T-helper 1 cell (primary cell): ENCODE results near the gene PREX1.
"Not testable (repeated sequence)": the region's sequence is repeated elsewhere in the genome, so short reads cannot be mapped to it uniquely, and the experiment has no call there.

ENCODE experiments used
- DNase-seq, 5 donors: peaks; one replicate each; pipeline ENCODE4 v3.0.0-alpha.2; 2012 to 2020

The PREX1 gene

DNA sequence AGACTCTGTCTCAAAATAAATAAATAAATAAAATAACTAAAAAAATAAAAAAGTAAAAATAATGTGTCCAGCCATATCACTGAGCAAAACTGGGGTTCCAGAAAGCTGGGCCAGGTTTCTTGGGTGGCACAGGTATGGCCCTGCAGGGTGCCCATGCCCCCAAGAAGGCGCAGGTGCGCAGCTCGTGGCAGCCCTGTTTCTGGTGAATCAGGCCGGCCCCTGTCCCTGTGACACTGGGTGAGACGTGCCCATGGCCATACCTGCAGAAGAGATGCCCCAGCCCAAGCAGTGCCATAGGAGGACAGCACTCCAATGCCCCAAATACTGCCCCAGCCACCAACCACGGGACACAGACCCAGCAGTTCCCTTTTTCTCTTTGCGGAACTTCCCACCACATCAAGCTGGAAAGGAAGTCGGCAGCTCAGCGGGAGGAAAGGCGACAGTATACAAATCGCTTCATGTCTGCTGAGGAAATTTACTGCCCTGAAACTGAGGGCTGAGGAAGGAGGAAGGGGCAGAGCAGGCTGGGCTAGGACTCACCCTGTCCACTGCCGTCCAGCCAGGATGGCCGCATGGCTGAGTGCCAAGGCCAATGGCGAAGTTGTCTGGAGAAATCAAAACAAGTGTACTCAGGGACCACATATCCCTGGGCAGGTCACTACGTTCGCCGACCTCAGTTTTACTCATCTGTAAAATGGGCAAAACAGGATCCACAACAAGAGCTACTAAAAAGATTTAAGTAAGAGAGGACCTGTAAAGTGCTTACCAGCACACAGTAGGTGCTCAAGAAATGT lies 55.4 kb downstream of the PREX1 start:
- DNase-seq = no peak

DNA sequence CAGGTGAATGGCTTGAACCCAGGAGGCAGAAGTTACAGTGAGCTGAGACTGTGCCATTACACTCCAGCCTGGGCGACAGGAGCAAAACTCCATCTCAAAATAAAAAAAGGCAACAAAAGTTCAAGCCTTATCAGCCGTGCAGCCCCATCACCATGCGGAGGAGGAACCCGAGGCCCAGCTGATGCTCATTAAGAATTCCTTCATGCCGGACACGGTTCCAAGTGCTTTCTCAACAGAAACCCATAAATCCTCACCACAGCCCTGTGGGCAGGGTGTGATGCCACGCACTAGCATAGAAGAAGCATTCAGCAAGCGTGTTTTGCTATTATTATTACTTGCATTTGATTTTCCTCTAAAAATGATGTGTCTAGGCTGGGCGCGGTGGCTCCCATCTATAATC lies 56.3 kb downstream of the PREX1 start:
- no peak for DNase-seq

- no peak for DNase-seq
Observed at GRCh38 chr20:48770700-48771442, 56.9 kb downstream of the PREX1 start.

DNA sequence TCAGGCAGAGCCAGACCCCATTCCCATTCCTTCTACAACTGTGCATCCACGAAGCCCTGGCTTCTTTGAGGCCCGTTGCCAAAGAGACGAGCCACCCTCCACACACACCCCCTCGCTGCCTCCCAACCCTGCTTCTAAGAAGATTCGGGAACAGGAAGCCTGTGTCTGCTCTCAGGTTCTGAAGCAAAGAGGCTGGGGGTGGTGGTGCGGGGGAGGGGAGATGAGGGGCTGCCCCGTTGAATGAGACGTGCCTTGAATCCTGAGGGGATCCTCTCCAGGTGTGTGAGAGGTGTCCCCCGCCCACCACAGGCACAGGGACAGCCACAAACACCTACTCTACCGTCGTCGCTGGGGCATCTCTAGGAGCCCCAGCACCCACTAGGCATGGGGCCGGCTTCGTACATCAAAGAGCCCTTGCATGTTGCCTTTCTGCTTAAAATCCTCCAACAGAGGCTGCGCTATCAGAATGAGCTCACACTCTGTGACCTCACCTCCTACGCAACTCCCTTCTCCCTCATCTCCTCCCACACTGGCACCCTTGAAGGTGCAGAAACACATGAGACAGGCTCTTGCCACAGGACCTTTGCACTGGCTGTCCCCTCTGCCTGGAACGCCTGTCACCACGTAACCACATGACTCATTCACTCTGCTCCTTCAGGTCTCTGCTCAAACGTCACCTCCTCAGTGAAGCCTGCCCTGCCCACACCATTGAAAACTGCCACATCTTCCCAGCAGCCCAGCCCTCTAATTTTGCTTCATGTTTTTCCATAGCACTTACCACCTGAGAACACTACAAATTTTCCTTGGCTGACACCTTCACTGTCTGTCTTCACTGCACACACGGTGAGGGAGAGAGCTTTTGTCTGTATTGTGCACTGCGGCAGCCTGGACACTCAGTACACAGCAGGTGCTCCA lies 58.5 kb downstream of the PREX1 start:
- DNase-seq = peak; percentile 60 to 97 (median 75)

GRCh38 chr20:48766961-48767960 lies 60.5 kb downstream of the PREX1 start:
- DNase-seq = peak in 3 of 5 donors; percentile 19 to 51 (median 41)

DNA sequence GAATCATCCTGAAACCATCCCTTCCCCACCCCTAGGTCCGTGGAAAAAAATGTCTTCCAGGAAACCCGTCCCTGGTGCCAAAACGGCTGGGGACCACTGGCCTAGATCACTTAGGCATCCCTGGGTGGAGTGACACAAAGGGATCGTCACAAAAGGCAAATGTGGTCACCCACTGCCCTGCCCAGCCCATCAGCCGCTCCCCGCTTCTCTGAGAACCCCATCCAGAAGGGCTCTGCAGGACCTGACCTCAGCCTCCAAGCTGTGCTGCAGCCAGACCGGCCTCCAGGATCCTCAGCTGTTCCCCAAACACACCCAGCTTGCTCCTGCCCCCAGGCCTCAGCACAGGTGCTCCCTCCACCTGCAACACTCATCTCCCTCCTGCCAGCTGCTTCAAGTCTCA lies 61.6 kb downstream of the PREX1 start:
- DNase-seq = no peak

- DNase-seq = no peak
Observed at GRCh38 chr20:48765359-48765758, 62.4 kb downstream of the PREX1 start.

GRCh38 chr20:48763216-48763914 lies 64.4 kb downstream of the PREX1 start:
- DNase-seq = no peak

- DNase-seq = peak in 1 of 5 donors; percentile 52
Observed at GRCh38 chr20:48761874-48762273, 65.9 kb downstream of the PREX1 start.

DNA sequence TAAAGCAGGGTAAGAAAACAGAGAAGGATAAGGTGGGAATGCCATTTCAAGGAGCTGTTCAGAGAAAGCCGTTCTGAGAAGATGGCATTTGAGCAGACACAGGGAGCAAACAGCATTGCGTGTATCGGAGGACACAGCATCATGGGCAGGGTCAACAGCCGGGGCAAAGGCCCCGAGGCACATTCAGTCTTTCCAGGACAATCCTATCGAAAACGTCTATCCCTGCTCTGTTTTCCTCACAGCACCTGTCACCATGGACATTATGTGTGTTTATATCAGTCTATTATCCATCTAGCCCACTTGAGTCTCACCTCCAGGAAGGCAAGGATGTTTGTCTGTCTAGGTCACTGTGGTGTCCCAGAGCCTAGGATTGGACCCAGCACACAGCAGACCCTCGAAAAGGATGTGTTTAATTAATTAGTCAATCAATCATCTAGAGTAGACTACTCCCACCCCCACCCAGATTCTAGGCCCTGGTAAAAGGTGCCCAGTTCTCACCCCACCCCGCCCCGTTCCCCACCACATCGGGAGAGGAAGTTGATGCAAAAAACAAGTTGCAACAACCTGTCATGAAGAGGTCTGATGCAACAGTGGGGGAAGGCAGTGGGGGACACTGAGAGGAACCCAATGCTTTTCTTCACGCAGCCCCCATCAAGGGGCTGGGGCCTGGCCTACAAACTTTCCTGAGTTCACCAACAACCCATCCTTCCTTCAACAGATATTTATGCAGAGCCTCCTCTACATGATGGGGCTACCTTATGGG lies 66.6 kb downstream of the PREX1 start:
- DNase-seq = peak in 4 of 5 donors; percentile 26 to 91 (median 32)

DNA sequence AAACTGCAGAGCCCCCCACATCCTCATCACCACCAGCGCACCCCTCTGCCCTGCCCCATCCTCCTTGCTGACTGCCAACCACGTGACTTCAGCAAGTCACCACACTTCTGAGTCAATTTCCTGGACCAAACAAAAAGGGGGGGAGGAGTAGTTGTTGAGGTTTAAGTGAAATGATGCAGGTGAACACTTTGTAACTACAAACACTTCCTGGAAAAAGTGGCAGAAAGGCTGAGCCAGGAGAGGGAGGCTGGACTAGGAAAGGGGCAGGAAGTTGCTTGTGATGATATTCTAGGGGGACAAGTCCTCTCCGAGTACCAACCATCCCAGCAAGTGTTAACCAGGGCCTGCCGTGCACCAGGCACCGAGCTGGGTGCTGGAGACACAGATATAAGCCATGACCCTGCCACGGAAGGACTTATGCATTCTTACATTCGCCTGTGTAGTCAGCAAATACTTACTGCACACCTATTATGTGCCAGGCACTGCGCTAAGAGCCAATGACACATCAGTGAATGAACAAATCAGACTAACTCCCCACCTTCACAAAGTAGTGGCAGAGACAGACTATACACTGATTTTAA lies 67.3 kb downstream of the PREX1 start:
- peak; percentile 28 to 95 (median 60) for DNase-seq

DNA sequence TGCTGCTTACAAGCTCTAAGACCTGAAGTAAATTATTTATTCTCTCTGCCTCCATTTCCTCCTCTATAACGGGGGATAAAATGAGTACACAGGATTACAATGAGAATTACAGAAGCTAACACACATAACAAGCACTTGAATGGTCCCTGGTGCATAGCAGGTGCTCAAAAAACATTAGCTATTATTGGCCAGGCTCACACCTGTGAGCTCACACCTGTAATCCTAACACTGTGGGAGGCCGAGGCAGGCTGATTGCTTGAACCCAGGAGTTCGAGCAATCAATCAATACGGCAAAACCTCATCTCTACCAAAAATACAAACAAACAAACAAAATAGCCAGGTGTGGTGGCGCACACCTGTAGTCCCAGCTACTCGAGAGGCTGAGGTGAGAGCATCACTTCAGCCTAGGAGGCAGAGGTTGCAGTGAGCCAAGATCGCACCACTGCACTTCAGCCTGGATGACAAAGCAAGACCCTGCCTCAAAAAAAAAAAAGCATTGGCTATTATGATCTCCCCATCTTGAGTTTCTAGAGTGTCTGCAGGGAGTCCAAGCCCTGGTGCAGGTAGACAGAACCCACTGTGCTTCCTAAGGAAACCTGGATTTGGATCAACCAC lies 68.1 kb downstream of the PREX1 start:
- no peak for DNase-seq

GRCh38 chr20:48758206-48758820 lies 69.5 kb downstream of the PREX1 start:
- DNase-seq = no peak

- DNase-seq = not testable (repeated sequence)
Observed at GRCh38 chr20:48756774-48757173, 71.0 kb downstream of the PREX1 start.

- no peak for DNase-seq
Observed at GRCh38 chr20:48754292-48754691, 73.5 kb downstream of the PREX1 start.

DNA sequence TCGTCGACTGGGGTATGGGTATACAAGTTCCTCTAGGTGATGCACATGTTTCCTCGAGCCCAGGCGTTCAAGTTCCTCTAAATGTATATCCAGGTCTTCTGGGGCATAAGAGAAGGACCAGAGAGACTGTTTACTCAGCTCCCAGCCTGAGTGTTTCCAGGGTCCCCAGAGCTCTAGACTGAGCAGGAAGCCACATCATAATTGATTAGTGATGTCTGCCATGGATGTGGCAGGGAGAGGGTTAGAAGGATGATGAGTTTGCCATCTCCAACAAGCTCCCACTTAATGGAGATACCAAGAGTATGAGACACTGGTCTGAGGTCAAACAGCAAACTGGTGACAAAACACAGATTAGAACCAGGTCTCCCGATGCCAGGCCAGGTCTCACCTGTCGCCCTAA lies 74.8 kb downstream of the PREX1 start:
- DNase-seq = no peak

- no peak for DNase-seq
Observed at GRCh38 chr20:48751871-48752270, 75.9 kb downstream of the PREX1 start.

- peak in 4 of 5 donors; percentile 21 to 74 (median 34) for DNase-seq
Observed at GRCh38 chr20:48750941-48751635, 76.7 kb downstream of the PREX1 start.
